SW480 (cell line): ENCODE data around the gene POM121.
"Not testable (repeated sequence)": the region's sequence is repeated elsewhere in the genome, so short reads cannot be mapped to it uniquely, and the experiment has no call there.

Experiments used
- DNase-seq: peaks from one replicate; pipeline ENCODE4 v3.0.0-alpha.2; 2016; ENCODE audit warnings: low spot score

Gene POM121

GRCh38 chr7:72949686-72950085 lies 24.8 kb downstream of the POM121 start:
- not testable (repeated sequence) for DNase-seq

DNA sequence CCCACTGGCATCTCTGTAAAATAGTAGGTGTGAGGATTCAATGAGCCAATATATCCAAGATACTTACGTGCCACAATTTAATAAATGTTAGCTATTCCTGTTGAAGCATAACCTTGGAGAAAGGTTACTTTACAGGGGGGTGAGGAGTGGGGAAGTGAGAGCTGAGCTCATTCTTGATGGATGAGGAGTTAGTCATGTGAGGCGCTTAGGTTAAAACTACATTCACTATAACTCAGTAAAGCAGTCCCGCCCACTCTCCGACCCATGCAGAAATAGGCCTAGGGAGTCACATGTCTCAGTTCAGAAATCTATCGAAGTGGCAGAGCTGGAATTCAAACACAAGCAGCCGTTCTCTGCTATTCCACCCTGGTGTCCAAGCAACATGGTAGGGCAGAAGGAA lies 25.5 kb downstream of the POM121 start:
- not testable (repeated sequence) for DNase-seq

DNA sequence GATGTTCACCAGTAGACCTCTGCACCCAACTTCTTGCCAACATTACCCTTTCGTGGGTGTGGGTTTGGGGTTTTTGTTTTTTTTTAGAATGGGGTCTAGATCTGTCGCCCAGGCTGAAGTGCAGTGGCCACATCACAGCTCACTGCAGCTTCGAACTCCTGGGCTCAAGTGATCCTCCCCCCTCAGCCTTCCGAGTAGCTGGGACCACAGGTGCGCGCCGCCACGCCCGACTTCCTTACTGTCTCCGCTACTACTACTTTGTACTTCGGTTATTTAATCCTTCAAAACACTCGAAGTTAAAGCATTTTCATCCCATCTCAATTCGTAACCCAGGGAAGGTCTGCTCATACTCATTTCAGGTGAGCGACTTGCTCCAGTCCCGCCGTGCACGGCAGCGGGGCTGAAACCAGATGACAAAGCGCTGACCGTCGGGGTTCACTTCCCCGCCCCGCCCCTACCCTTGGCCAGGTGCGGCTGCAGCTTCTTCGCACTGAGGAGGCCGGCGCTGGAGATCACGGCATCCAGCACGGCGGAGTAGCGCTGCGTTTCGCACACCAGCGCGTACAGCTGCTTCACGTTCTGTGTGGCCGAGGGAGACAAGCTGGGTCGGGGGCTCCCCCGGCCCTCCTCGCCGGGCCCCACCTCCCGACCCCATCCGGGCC lies 29.1 kb downstream of the POM121 start:
- DNase-seq = not testable (repeated sequence)

GRCh38 chr7:72954563-72955198 lies 29.8 kb downstream of the POM121 start:
- DNase-seq = not testable (repeated sequence)

DNA sequence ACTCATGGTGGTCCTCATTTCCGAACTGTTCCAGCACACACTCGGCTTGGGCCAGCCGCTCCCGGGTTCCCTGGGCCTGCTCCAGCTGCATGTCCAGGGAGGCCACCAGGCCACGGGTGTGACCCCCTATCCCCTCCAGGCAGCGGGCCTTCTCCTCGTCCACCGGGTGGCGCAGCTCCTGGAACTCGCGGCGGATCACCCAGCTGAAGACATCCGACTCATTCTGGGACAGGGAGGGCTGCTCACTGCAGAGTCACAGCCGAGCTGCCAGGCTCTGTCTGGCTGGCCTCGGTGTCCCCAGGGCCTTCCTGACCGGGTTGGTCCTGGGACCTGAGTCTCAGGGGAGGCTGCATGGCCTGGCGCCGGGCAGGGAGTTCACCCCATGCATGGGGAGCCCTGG lies 35.1 kb downstream of the POM121 start:
- DNase-seq = not testable (repeated sequence)

DNA sequence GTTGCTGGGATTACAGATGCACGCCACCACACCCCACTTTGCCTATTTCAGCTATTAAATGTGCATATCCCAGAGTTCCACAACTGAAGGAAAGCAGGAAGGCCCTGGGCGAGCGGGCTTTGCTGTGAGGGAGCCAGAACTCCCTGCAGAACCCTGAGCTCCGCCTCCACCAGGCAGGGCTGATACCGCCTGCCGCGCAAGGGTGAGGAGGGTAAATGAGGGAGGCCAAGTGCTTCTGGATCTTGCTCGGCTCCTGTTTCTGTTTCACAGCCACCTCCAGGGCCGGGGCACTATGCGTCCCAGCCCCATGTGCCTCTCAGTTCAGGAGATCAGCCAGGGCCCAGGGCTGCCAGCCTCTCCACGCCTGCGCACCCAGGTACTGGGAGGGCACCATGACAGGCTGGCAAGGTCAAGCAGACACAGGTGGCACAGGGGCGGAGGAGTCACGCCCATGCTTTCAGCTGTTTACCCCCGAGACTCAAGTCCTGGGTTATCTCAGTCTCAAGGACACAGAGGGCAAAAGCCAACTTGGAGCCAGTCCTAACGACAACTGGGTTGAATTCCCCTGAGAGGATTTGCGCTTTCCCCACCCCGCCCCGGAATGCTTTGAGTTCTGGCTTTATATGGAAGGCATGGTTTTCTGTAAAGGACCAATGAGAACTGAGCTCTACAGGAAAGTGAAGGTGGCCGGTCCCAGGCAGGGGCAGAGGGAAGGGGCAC lies 35.9 kb downstream of the POM121 start:
- DNase-seq = not testable (repeated sequence)

GRCh38 chr7:72961346-72961650 lies 36.4 kb downstream of the POM121 start:
- DNase-seq = not testable (repeated sequence)

- not testable (repeated sequence) for DNase-seq
Measured at GRCh38 chr7:72963056-72963455, 38.2 kb downstream of the POM121 start.

- DNase-seq = not testable (repeated sequence)
Measured at GRCh38 chr7:72965186-72965975, 40.5 kb downstream of the POM121 start.

- DNase-seq = not testable (repeated sequence)
Measured at GRCh38 chr7:72966892-72967291, 42.0 kb downstream of the POM121 start.

DNA sequence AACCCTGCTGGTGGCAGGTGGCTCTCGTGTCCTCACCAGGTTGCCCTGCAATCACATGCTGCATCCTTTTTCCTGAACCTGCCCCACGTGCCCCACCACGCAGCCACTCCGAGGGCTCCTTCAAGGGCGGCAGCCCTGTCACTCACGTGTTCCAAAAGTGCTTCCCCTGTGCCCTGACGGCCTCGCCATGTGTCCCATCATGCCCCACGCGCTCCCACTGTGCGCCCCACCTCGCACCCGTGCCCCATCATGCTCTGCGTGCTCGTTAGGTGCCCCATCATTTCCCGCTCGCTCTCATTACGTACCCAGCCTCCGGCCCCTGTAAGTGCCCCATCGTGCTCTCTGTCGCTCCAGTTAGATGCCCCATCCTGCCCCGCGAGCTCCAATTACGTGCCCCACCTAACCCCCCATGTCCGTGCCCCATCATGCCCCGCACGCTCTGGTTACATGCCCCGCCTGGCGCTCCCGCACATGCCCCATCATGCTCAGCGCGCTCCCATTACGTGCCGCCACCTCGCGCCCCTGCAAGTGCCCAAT lies 44.2 kb downstream of the POM121 start, which contains the start of gene TRIM74:
TSS of gene TRIM74 (minus strand) at position 487 of the 537 bp plus-strand sequence. CDS start 3,309 bp downstream, outside the sequence.
- not testable (repeated sequence) for DNase-seq

DNA sequence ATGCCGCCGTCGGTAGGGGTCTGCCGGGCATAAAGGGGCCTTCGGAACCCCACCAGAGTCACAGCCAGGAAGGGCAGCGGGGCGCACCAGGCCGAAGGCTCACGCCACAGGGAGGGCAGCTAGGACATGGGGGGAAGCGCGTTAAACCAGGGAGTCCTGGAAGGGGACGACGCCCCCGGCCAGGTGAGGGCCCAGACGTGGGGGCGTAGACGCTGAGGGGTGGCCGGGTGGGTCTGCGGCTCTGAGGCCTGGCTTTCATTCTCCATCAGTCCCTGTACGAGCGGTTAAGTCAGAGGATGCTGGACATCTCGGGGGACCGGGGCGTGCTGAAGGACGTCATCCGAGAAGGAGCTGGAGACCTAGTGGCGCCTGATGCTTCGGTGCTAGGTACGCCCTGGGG lies 44.8 kb downstream of the POM121 start:
- DNase-seq = not testable (repeated sequence)

DNA sequence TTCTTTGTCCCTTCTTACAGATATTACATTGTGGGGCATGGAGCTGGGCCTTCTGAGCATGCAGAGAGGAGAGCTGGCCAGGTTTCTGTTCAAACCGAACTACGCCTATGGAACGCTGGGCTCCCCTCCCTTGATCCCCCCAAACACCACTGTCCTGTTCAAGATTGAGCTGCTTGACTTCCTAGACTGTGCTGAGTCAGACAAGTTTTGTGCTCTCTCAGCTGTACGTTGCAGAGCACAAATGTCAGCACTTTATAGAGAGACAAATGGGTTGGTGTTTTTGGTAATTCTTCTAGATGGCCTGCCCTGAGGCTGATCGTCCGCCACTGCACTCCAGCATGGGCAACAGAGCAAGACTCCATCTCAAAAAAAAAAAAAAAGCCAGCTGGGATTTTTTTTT lies 46.6 kb downstream of the POM121 start:
- DNase-seq = not testable (repeated sequence)

DNA sequence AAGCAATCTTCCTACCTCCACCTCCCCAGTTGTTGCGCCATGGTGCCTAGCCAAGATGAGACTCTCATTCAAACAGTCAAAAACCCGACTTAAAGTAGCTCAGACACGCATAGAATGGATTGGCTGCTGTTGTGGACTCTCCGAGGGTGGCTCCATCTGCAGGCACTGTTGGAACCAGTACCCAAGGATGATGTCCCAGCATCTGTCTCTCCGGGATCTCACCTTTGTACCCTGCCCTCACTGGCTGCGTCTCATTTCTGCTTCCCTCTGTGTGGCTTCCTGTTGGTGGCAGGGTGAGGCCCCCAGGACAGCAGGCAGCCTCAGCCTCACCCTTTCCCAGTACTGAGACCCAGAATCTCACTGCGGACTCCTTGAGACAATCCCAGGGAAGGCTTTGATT lies 49.9 kb downstream of the POM121 start:
- not testable (repeated sequence) for DNase-seq

DNA sequence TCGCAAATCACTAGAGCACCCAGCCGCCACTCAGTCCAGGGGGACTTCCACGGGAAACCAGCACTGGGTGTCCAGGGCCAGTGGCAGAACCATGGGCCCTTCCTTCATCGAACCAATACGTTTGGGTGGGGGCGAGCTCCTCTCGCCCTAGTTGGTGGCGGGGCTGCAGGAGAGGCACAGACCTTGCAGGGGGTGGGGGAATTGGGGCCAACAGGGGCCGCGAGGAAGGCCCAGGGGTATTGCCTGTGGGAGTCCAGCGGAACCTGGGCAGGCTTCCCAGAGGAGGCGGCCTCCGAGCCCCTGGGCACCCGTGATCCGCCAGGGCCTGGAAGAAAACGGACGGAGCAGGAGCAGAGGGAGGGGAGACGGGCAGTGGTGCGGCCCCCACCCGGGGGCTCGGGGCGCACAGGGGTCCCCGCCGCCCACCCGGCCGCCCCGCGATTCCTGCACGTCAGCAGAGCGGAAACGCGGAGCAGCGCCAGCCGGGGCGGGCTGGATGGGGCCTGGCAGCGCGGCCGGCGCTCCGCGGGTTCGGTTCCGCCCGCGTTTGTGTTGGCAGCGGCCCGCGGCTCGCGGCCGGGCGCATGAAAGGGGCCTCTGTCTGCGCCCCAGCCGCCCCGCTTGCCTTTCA lies 50.9 kb downstream of the POM121 start:
- DNase-seq = not testable (repeated sequence)

DNA sequence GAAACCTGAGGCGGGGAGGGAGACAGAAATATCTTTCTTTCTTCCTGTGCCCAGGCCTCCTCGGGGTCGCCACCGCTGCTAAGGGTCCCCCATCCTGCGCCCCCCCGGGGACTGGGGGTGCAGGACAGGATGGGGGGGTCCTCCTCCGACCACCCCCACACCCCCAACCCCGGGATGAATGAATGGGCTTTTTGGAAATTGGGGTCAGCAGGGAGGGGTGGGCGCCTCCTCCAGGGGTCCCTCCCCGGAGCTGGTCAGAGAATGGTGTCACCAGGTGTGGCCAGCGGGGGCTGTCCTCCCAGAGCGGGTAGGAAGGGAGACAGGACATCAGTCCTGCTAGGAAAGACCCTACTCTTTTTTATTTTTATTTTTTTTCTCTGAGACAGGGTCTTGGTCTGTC lies 51.5 kb downstream of the POM121 start:
- not testable (repeated sequence) for DNase-seq

GRCh38 chr7:72980382-72980781 lies 55.5 kb downstream of the POM121 start:
- not testable (repeated sequence) for DNase-seq

- DNase-seq = not testable (repeated sequence)
Measured at GRCh38 chr7:72982084-72982483, 57.2 kb downstream of the POM121 start.

DNA sequence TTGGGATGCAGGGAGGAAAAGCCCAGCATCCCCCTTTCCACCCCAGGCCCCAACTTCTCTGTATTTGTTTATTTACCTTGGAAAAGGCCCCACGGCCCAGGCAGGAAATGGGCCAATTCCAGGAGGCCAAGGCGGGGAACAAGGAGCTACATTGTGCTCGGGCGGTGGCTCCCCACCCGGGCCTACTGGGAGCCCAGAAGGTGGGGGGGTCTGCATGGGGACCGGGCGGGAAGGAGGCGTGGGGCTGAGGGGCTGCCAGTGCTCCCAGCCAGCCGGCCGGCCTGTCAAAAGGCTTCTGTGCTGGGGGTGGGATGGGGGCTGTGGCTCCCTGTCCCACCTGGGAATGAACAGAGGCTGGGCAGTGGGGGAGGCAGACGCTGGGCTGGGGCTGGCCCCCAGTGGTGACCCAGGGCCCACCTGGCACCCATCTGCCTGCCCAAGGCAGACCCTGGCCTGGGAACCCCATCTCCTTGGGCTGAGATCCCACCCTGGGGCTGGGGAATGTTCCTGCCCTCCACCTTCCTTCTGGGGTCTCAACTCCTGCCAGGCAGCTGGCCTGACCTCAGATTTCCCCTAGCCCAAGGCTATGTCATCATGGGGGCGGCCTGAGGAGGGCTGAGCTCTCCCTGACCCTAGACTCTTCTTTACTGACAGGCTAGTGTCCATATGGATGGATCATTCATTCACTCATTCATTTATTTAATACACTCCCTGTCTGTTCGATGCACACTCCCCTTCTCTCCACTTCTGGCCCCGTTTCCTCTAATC lies 65.4 kb downstream of the POM121 start:
- not testable (repeated sequence) for DNase-seq

DNA sequence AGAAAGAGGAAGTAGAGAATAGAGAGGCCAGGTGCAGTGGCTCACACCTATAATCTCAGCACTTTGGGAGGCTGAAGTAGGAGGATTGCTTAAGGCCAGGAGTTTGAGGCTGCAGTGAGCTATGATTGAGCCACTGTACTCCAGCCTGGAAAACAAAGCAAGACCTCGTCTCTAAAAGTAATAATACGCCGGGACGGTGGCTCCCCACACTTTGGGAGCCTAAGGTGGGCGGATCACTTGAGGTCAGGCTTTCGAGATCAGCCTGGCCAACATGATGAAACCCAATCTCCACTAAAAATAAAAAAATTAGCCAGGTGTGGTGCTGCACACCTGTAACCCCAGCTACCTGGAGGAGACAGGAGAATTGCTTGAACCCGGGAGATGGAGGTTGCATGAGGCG lies 70.6 kb downstream of the POM121 start:
- DNase-seq = not testable (repeated sequence)

DNA sequence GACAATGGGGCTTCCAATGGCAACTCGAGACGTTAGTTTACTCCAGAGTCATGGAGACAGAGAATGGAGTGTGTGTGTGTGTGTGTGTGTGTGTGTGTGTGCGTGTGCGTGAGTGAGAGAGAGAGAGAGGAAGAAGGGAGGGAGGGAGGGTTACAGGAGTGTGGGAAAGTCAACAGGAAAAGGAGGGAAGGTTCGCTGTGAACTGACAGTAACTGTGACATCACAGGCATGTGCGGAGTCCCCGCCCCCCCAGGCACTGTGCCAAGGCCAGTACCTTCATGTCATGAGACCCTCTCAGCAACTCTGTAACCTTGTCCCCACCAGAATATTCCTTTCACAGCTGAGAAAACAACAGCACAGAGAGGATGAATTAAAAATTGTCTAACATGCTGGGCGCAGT lies 72.6 kb downstream of the POM121 start:
- not testable (repeated sequence) for DNase-seq
